8988T (cell line): ENCODE data around the gene QPRT.
"Not testable (repeated sequence)": the region's sequence is repeated elsewhere in the genome, so short reads cannot be mapped to it uniquely, and the experiment has no call there.

Source experiments
- DNase-seq: peaks from one replicate; pipeline ENCODE4 v3.0.0; 2011

Gene QPRT

GRCh38 chr16:29694384-29695195, 15.6 kb downstream of the QPRT start:
- DNase-seq = no peak

DNA sequence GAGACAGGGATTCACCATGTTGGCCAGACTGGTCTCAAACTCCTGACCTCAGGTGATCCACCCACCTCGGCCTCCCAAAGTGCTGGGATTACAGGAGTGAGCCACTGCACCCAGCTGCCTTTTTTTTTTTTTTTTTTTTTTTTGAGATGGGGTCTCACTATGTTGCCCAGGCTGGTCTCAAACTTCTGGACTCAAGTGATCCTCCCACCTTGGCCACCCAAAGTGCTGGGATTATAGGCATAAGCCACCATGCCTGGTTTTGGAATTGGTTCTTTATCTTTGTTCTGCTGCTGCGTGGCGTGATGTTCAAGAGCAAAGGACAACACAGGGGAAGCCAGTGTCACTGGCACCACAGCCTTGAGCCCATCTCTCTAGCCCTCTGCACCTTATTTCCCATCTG, 16.7 kb downstream of the QPRT start:
- DNase-seq = not testable (repeated sequence)

DNA sequence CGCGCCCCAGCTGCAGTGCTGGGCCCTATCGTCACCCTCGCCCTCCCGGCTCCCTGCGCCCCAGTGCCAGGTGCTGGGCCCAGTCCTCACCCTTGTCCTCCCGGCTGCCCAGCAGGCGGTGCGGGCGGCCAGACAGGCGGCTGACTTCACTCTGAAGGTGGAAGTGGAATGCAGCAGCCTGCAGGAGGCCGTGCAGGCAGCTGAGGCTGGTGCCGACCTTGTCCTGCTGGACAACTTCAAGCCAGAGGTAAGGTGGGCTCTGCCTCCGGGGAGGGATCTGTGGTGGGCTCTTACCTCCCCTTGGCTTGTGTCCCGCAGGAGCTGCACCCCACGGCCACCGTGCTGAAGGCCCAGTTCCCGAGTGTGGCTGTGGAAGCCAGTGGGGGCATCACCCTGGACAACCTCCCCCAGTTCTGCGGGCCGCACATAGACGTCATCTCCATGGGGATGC, 17.9 kb downstream of the QPRT start:
- no peak for DNase-seq

DNA sequence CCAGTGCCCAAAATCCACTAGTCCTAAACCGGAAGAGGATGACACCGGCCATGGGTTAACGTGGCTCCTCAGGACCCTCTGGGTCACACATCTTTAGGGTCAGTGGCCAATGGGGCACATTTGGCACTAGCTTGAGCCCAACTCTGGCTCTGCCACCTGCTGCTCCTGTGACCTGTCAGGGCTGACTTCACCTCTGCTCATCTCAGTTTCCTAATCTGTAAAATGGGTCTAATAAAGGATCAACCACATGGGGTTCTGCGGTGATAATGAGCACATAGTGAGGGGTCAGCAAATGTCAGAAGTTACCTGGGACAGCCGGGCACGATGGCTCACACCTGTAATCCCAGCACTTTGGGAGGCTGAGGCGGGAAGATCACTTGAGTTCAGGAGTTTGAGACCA, 18.4 kb downstream of the QPRT start:
- no peak for DNase-seq

GRCh38 chr16:29698042-29698441, 19.1 kb downstream of the QPRT start:
- no peak for DNase-seq

GRCh38 chr16:29698484-29699323, 19.7 kb downstream of the QPRT start:
- DNase-seq = no peak

DNA sequence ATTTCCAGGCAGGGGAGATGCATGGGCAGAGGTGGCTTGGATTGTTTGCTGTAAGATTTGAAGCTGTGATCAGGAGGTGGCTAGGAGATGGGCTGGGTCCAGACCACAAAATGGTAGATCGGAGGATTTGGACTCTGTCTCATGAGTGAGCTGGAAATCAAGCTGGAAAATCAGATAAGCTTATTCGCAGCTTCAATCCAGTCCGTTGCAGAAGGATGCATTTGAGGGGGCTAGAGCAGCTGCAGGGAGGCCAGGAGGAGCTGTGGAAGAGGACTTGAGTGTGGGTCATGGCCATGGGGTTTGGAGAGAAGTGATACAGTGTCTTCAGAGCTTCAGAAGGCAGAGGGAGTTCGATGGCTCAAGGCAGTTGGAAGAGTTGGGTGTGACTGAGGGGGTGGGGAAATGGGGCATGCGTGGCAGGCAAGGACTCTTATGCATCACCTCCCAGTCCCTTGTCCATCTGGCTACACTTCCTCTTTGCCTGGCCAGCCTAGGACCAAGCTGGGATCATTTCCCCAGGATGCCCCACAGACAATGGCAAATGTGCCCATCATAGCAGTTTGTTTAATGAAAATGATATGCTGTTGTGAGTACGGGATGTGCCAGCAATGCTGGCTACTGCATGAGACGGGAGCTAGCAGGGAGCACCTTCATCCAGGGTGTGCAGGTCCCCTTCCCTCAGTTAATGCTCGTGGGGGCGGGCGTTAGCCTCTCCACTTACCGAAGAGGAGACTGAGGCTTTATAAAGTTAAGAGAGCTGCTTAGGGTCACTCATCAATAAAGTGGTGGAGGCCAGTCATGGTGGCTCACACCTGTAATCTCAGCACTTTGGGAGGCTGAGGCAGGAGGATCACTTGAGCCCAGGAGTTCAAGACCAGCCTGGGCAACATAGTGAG, 20.6 kb downstream of the QPRT start:
- DNase-seq = no peak

DNA sequence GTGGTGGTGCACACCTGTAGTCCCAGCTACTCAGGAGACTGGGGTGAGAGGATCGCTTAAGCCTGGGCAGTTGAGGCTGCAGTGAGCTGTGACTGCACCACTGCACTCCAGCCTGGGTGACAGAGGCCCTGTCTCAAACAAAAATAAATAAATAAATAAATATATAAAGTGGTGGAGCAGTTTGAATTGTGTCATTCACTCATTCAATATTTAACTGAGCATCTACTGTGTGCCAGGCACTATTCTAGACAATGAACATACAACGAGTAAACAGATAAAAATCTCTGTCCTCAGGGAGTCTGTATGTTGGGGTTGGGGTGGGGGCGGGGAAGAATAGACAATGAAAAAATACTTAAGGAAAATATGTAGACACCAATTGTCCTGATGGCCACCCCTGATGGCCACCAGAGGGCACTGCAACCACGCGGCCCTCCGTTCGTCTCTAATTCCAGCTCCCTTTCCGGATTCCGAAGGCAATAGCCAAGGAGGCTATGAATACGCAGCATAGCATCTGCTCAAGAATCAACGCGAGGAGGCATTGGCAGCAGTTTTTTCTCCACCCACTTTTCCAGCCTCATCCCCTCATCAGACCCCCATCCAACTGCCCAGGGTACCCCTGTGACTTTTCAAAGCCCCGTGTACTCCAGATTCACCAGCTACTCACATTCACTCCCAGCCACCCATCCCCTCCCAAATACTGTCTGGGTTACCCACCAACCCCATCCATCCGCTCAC, 21.4 kb downstream of the QPRT start:
- DNase-seq = peak; percentile 49

- DNase-seq = no peak
Measured at GRCh38 chr16:29701214-29701555, 22.2 kb downstream of the QPRT start.

- DNase-seq = no peak
Measured at GRCh38 chr16:29702269-29702668, 23.3 kb downstream of the QPRT start.

DNA sequence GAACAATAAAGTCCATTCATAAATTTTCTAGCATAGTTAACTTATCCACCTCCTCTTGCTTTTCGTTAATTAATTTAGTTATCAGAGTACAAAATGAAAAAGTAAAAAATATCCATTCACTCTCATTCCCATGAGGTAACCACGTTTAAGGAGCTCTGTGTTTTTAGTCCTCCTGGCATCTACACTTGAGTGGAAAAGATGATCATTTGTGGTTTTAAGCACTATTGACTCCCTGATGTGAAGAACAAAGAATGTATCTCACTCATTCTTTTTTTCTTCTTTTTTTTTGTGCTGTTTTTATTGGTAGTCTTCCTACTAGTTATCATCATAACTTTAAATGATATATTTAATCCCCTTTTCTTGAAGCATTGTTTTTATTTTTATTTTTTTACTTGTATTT, 26.1 kb downstream of the QPRT start:
- no peak for DNase-seq

DNA sequence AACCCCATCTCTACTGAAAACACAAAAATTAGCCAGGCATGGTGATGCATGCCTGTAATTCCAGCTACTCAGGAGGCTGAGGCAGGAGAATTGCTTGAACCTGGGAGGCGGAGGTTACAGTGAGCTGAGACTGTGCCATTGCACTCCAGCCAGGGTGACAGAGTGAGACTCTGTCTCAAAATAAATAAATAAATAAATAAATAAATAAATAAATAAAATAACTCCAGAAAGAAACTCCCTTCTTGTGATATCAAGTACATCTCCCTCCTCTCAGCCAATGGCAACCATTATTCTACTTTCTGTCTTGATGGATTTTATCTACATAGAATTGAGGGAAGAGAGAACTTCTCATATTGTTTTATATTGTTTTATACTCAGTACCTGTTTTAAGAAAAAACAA, 28.2 kb downstream of the QPRT start:
- DNase-seq = not testable (repeated sequence)

DNA sequence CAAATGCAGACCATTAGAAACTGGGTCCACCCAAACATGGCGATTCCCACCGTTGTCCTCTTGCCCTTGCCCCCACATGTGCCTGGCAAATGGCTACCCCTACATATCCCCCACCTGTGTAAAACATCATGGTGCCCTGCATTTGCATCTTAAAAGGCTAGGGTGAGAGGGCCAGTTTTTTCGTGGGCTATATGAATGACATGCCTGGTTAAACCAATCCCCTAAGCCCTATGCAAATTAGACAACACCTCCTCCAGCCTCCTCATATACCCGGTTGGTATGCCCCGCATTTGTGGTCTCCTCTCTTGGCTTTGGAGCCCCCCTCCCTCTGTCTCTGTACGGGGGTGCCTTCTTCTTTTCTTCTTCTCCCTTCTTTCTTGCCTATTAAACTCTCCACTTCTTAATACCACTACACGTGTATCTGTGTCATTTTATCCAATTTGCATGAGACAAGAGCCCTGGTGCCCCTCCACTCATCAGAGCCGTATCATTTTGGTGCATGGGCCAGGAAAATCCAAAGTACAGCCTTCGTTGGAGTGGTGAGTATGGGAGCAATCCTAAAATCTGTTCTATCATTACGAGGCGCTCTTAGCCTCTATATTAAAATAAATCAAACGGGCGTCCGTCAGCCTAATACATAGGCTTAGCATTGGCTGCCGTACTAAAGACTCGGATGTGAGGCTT, 30.1 kb downstream of the QPRT start:
- no peak for DNase-seq

DNA sequence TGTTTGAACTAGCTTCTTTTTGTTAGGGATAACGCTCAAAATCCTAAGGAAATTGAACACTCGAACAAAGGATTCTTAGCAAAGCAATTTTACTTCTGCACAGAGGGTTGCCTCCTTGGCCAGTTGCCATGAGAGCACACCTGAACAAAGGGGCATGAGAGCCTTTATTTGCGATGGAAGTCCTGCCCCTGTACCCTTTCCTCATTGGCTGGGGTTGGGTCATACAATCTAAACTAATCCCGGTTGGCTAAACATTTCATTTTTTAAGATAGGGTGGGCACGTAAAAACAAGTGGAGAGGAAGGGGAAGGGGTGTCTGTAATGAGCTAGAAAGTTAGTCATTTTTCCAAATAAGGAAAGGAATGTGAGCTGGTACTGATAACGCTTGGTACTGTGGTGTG, 30.7 kb downstream of the QPRT start:
- not testable (repeated sequence) for DNase-seq

DNA sequence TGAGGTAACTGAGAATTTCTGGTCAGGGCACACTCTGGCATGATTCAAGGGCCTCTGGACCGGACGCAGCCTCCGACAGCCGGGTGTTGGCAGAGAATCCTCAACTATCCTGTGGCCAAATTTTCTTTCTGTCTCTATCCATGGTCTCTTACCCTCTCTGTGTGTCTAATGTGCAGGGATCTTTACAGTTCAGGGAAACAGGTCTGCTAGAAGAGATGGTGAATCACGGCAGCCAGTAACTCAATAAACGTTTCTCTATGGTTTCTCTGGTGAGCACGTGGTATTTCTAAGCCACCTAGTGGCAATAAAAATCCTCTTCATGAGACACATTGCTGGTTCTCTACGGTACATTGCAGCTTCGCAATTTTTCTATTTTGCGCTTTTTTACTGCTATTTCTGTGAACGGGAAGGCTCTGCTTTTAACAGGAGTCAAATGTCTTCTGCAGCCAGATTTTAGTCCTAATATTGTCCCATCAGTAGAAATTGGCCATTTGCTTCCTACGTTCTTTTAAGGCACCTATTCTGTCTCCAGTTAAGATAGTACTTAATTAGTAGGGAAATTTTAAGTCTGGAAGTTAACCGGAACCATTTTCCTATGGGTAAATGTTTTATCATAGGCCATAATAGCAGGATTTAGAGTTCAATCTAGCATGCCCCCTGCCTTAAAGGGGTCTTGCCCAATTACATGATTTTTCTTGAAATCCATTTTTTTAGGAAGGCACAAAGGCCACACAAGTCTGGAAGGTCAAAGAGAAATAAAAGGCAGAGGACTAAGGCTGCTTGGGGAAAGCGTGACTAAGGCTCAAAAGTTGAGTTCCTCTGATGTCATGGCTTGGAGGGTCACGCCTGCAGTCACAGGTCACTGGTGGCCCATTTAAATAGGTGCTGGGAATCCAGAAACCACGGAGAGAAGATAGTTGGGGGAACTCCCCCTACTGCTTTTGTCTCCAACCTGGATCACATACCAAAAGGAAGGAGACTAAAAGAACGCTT, 31.5 kb downstream of the QPRT start:
- no peak for DNase-seq

DNA sequence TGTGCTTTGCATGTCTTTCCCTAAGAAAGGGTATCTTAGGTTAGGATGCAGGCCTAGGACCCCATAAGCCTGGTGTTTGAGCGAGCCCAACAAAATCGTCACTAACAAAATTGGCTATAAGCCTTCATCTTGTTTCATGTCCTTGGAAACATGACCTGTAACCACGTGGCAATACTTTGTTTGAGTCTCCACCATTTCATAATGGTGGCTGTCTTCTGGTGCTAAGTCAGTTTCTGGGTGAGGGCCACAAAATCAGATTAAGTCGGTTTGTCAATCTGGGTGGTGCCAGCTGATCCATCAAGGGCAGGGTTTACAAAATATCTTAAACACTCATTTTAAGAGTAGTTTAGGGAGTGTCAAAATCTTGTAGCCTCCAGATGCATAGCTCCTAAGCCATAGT, 33.8 kb downstream of the QPRT start:
- DNase-seq = no peak

GRCh38 chr16:29714396-29714795, 35.4 kb downstream of the QPRT start:
- DNase-seq = no peak

- no peak for DNase-seq
Measured at GRCh38 chr16:29714972-29715371, 36.0 kb downstream of the QPRT start.

DNA sequence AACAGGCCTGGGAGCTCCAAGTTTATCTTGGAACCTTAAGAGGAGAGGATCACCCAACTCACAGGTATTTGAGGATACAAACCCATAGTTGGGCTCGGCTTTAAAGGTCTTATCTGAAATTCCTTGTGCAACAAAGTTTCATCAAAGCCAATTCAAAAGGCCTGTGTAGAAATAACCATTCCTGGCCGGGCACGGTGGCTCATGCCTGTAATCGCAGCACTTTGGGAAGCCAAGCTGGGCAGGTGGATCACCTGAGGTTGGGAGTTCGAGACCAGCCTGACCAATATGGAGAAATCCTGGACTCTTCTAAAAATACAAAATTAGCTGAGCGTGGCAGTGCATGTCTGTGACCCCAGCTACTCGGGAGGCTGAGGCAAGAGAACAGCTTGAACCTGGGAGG, 38.1 kb downstream of the QPRT start:
- no peak for DNase-seq

- no peak for DNase-seq
Measured at GRCh38 chr16:29719063-29719462, 40.1 kb downstream of the QPRT start.

GRCh38 chr16:29720703-29721102, 41.7 kb downstream of the QPRT start:
- DNase-seq = no peak
